Stimulated activated CD4-positive, alpha-beta T cell treated with anti-CD3 and anti-CD28 coated beads, TNF-alpha, amount 100 ng/mL, for 4 hours (primary cell): ENCODE results near the gene TDRKH.

Source experiments
- DNase-seq, 3 experiments: peaks; one replicate each; pipeline ENCODE4 v3.0.0-alpha.2; 2020; ENCODE audit warnings: low read depth in 3 of 3

The TDRKH gene

DNA sequence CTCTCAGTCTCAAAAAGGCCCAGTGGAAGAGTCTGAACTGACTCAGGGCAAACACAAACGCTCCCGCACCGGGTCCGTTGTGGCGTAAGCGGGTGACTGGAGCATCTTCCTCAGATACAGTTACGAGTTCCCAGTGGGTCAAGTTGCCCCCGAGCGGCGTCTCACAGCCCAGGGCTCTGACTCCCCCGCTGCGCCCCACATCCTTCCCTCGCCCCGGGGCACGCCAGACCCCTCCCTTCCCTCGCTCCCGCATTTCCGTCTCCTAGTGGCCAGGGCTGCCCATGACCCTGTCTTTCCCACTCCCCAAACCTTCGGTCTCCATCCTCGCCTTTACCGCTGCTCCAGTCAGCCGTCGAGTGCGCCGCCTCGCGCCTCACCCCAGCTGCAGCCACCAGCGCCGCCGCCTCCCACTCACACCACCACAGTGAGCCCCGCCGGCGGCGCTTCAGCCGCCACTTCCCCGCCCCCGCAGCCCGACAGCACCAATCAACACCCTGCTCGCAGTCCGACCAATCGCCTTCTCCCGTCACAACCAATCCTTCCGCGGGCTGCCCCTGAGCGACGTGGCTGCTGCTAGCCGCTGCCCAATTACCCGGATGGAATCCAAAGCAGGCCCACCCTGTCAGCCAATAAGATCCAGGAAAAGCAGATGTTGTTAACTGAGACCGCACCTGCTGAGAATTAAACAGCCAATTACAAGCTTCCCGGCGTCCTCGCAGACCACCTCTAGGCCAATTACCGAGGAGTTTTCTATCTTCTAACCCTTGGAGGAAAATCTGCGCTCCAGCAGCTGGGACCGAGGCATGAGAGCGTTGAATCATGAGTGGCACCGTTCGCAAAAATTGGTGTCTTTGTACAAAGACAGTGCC is at the start of gene TDRKH:
TDRKH (minus strand) TSS at position 430 of the 869 bp plus-strand sequence. CDS start 7,478 bp downstream, outside the sequence.
- peak; percentile 96 to 99 (median 97) for DNase-seq

- DNase-seq: peak in 2 of 3 experiments; percentile 50 to 55
Observed at GRCh38 chr1:151839457-151840403, 49.4 kb upstream of the TDRKH start, which contains the start of gene C2CD4D. Gene C2CD4D (minus strand): TSS chr1:151839820. CDS start chr1:151838989, 831 bp downstream.

GRCh38 chr1:151839082-151839412 is 48.7 kb upstream of the TDRKH start:
- no peak for DNase-seq

DNA sequence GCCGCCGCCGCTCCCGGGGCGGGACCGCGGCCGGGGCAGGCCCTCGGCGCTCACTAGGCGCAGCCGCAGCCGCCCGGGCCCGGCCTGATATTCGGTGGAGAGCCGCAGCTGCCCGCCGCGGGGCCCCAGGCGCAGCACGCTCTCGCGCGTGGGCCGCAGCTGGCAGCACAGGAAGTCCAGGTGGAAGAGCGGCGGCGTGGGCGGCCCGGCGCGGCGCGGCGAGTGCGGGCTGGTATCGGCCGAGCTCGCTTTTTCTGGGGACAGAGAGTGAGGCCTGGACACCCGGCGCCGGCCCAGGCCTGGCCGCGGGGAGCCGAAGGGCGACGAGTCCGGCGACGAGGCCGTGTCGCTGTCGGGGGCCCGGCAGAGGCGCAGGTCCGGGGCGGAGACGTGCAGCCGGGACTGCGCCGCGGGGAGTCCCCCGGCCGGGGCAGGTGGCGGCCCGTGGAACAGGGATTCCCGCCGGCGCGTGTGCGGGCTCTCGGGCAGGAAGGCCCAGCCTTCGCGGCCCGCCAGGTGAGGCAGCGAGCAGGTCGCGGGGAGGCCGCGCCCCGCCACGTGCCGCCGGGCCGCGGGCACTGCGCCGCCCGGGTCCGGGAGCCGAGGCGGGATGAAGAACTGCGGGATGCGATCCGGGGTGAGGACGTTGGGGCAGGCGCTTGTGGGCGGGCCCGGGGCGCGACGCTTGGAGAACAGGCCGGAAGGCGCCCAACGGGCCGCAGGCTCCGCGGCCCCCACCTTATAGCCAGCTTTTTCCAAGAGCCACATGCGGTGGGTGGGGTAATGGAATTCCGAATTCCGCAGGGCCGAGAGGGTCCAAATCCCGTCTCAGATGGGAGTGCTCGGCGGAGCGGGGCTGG is 48.2 kb upstream of the TDRKH start:
- no peak for DNase-seq

GRCh38 chr1:151837884-151838221 is 47.6 kb upstream of the TDRKH start:
- no peak for DNase-seq

GRCh38 chr1:151837197-151837596 is 46.9 kb upstream of the TDRKH start:
- DNase-seq: no peak

GRCh38 chr1:151835596-151835995 is 45.3 kb upstream of the TDRKH start:
- DNase-seq: no peak

DNA sequence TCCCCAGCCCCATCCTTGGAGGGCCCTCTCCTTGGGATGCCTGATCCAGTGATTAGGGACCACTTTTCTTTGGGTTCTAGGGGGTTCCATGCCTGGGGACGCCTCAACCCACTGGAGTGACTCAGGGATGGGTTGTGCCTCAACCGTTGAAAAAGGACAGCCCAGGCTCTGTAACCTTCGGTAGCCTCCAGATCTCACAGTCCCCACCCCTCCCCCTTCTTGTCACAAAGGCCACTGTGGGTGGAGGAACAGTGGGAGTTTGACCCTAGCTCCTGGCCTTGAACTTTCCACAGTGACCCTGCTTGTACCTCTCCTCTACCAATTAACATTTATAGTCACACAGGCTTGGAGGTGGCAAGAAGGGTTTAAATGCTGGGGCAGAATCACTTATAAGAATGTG is 43.9 kb upstream of the TDRKH start:
- no peak for DNase-seq

GRCh38 chr1:151833172-151833900 is 43.0 kb upstream of the TDRKH start:
- DNase-seq: no peak

GRCh38 chr1:151832318-151832980 is 42.1 kb upstream of the TDRKH start:
- DNase-seq: no peak

- DNase-seq: no peak
Observed at GRCh38 chr1:151831605-151832004, 41.3 kb upstream of the TDRKH start, which contains the start of gene RORC. Gene RORC (minus strand): TSS chr1:151831802. CDS start chr1:151831764, 38 bp downstream.

DNA sequence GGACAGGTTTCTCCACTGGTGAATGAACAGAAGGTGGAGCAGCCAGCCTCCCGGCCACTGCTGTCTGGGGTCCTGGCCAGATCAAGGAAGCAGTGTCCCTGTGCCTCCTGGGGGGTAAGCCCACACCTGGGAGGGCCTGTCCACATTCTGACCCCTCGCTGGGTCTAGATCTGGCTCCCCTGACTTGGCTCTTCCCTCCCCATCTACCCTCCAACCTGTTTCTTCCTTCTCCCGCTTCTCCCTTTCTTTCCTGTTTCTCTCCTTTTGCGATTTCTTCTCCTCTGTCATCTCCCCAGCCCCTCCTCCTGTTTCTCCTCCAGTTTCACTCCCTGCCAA is 40.9 kb upstream of the TDRKH start:
- no peak for DNase-seq

DNA sequence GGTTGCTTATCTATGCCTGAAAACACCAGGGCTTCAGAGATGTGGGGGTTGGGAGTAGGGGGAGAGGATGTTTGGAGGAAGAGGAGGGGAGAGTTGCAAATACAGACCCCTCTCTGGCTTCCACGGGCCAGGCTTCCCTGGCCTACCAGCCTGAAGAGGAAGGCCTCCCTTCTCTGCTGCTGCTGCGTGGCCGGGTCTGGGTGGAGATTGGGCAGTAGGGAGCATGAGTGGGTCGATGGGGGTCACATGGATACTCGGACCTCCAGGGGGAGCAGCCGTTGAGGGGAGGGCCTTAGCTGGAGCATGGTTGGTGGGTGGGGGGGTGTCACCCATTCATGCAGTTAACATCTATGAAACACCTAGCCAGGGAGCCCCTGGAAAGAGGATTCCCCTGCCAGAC is 39.8 kb upstream of the TDRKH start:
- DNase-seq: no peak

GRCh38 chr1:151829352-151830046 is 39.2 kb upstream of the TDRKH start:
- no peak for DNase-seq

DNA sequence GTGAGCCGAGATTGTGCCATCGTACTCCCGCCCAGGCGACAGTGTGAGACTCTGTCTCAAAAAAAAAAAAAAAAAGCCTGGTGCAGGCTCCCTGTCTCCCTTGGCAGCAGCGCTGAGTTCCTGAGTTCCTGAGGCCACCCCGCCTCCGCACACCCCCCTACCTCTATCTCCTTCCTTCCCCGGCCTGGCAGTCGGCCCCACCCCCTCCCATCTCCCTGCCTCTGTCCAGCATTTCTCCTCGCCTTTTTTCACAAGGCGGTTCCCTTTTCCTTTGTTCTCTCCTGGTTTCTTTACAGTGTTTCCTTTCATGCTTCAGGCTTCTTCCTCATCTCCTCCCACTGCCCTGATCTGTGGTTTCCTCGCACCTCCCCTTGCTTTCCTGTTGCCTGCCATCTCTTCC is 38.6 kb upstream of the TDRKH start:
- DNase-seq: no peak

GRCh38 chr1:151827853-151828252 is 37.6 kb upstream of the TDRKH start:
- no peak for DNase-seq

GRCh38 chr1:151825751-151826660 is 35.7 kb upstream of the TDRKH start:
- DNase-seq: peak in 1 of 3 experiments; percentile 38

GRCh38 chr1:151825204-151825603 is 34.9 kb upstream of the TDRKH start:
- no peak for DNase-seq

DNA sequence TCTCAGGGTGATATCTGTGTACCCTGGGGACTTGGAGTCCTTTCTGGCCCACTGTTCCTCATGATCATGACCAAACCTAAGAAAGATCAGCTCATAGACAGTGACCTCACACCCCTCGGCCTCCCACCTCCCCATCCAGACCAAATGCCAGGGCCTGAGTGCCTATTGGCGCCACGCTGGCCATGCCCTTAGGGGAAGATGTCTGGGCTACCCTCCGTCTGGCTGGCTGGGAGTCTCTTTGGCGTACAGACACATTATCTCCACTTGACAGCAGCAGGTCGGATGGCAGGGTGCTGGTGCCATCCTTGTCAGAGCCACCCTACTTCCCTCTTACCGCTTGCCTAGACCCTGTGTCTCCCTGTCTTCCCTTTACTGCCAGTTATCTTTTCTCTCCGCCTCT is 32.9 kb upstream of the TDRKH start:
- DNase-seq: no peak
